Ovary (tissue), 9 donors: Measurements from ENCODE around the gene MPV17L2. TPM values are rescaled to one million over a fixed set of nuclear protein-coding genes. Genes with fewer than 3 reads are reported as not detected.

Experiments
- DNase-seq, 5 donors: peaks; one replicate each; pipeline ENCODE4 v3.0.0-alpha.2; 2019 to 2020
- H3K27ac ChIP-seq, 2 donors: fragments of 200-600 bp; one replicate each; pipeline versions ENCODE4 v1.5.1 to v1.8.0; 2019 to 2022
- H3K27me3 ChIP-seq: fragments of 200-600 bp; one replicate; pipeline ENCODE4 v1.8.0; 2022
- H3K36me3 ChIP-seq: fragments of 200-600 bp; sonication (generic); one replicate; pipeline ENCODE4 v1.5.1; 2019
- H3K4me1 ChIP-seq: one replicate; pipeline ENCODE4 v1.8.1; 2013; ENCODE audit warnings: mild to moderate bottlenecking, moderate library complexity; ENCODE audit not compliant: insufficient read depth
- H3K4me3 ChIP-seq: fragments of 200-600 bp; sonication (generic); one replicate; pipeline ENCODE4 v1.5.1; 2017
- H3K9me3 ChIP-seq, 2 donors: fragments of 200-600 bp in 1 of 2; sonication (generic) in 1 of 2; one replicate each; pipeline versions ENCODE4 v1.5.1 to v1.8.1; 2013 to 2019; ENCODE audit warnings: mild to moderate bottlenecking in 1 of 2, moderate library complexity in 1 of 2
- EP300 ChIP-seq: sonication (generic); formaldehyde crosslinking; IDR thresholded peaks from one replicate; pipeline ENCODE4 v1.6.1; 2017; ENCODE audit warnings: antibody characterized with exemption
- POLR2A ChIP-seq: fragments of 450-650 bp; IDR thresholded peaks from one replicate; pipeline ENCODE4 v1.6.1; 2017; ENCODE audit warnings: antibody characterized with exemption, mild to moderate bottlenecking, moderate library complexity
- whole genome bisulfite sequencing, 3 donors: extraction: QIAGEN DNeasy Blood & Tissue Kit in 1 of 3; methylation state at CpG; one replicate each; pipeline versions ENCODE4 v1.1.5 to v1.1.7; 2013 to 2017; 5-methylcytosine and 5-hydroxymethylcytosine counted together
- intact Hi-C, 4 donors: fragments of 100-400 bp; cut with DNase I; formaldehyde crosslinking; loops; one replicate each; pipeline versions ENCODE4 v1.11.0 to v1.15.1; 2022 to 2023
- polyA plus RNA-seq, 2 donors: library from polyadenylated mRNA; stranded (reverse); fragments of 200-250 nt in 1 of 2; fragments of 350-450 nt in 1 of 2; fragmentation: Illumina TruSeq in 1 of 2; extraction: RNeasy Lipid Tissue Mini Kit (QIAGEN cat#74804) in 1 of 2; gene quantifications; one replicate each; pipeline ENCODE4 v1.2.3, GENCODE V29; 2013 to 2014
- total RNA-seq, 7 donors: library from RNA; depleted of rRNA in 2 of 7; stranded (reverse); fragments of >200 nt in 2 of 7; fragmentation: NEBNext Ultra II Directional in 3 of 7; extraction: Animal tissue kit (Norgen Biotek cat#: 25700) in 3 of 7; gene quantifications; one replicate each; pipeline versions ENCODE4 v1.1.0 to v1.2.4, GENCODE V29; 2016 to 2023
- TF ChIP-seq, protein P1 (sequence below), 3 donors: fragments of 450-650 bp in 2 of 3; fragments of 200-600 bp in 1 of 3; IDR thresholded peaks; one replicate each; pipeline versions ENCODE4 v1.5.1 to v1.8.0; 2016 to 2022; ENCODE audit warnings: antibody characterized with exemption in 3 of 3, mild to moderate bottlenecking in 1 of 3
- donor health status: DM: no; HTN: no; CAD: no; lungs with moderate emphysema.
- donor health status: DM: no; HTN: no; CAD: no.
- donor health status: Bipolar disorder and iron deficiency.
- donor health status: DM: yes; HTN: yes; CAD: no.
- donor health status: DM: no; HTN: no; CAD: no.
- donor health status: DM: yes; HTN: yes; CAD: no.

Gene MPV17L2
- total and polyA plus RNA-seq, 9 donors = 3.5 to 15.2 (median 8.6) TPM

DNA sequence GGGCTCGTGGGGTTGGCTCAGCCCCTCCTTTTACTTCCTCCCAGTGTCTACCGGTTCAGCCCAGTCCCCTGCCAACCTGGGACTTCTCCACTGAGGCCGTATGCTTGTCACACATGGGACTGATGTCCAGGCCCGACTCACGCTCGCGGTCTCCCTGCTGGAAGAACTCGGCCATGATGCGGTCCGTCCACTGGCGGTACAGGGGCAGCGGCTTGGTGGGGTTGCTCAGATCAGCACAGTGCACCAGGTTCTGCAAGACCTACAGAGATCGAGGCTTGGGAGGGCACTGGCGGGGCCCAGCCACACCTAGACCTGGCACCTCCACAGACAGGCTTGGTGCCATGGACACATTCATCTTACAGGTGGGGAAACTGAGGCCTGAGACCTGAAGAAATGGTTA is 18.7 kb downstream of the MPV17L2 start:
- TF ChIP-seq, protein P1, sequence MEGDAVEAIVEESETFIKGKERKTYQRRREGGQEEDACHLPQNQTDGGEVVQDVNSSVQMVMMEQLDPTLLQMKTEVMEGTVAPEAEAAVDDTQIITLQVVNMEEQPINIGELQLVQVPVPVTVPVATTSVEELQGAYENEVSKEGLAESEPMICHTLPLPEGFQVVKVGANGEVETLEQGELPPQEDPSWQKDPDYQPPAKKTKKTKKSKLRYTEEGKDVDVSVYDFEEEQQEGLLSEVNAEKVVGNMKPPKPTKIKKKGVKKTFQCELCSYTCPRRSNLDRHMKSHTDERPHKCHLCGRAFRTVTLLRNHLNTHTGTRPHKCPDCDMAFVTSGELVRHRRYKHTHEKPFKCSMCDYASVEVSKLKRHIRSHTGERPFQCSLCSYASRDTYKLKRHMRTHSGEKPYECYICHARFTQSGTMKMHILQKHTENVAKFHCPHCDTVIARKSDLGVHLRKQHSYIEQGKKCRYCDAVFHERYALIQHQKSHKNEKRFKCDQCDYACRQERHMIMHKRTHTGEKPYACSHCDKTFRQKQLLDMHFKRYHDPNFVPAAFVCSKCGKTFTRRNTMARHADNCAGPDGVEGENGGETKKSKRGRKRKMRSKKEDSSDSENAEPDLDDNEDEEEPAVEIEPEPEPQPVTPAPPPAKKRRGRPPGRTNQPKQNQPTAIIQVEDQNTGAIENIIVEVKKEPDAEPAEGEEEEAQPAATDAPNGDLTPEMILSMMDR (IDR thresholded peaks at IDR 0.05) = no peak
- TF ChIP-seq POLR2A = no peak
- no peak for TF ChIP-seq EP300
- Histone ChIP-seq H3K4me3 (no peak overlapping the region), H3K27ac (no peak overlapping the region), H3K36me3 (no peaks in the 10 kb centered on the region), H3K27me3 (no peaks in the 10 kb centered on the region), H3K9me3 (no peaks in the 10 kb centered on the region), H3K4me1 (no peaks in the 10 kb centered on the region)
- DNase-seq = no peak
- intact Hi-C loops = loop anchor here in 2 of 4 donors (5.0 to 10.0 kb wide), 2 partner anchors 36 to 53 kb away; no protein-coding TSS in a partner anchor
- 83 to 85% (median 83%) methylated on average over 14 of the region's 14 CpGs for WGBS, 3 donors

DNA sequence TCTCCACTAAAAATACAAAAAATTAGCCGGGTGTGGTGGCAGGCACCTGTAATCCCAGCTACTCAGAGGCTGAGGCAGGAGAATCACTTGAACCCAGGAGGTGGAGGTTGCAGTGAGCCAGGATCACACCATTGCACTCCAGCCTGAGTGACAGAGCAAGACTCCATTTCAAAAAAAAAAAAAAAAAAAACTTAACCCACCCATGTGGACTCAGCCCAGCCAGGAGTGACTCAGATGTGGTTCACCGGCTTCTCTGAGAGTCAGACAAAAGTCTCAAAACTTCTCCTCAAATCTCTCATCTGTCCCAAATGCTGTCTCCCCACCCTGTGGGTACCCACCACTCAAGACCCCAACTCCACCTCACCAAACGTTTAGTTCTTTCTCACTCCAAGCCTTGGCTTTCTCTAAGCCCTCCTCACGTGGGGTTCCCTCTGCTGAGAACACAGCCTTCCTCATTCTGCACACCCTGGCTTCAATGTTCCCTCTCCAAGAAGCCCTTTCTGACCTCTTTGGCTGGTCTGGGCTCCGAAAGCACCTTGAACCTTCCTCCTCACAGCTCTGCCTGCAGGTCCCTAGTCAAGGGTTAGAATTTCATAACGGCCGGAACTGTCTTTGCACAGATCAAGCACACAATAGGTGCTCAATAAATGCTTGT is 21.9 kb downstream of the MPV17L2 start:
- TF ChIP-seq, protein P1 (IDR thresholded peaks at IDR 0.05) = no peak
- TF ChIP-seq EP300 (no peak), POLR2A (no peak)
- intact Hi-C loops = loop anchor here in 2 of 4 donors (5.0 to 10.0 kb wide), 2 partner anchors 32 to 50 kb away; no protein-coding TSS in a partner anchor
- Histone ChIP-seq H3K27me3 (no peaks in the 10 kb centered on the region), H3K27ac (no peak overlapping the region), H3K4me1 (no peaks in the 10 kb centered on the region), H3K36me3 (no peaks in the 10 kb centered on the region), H3K4me3 (no peak overlapping the region), H3K9me3 (no peaks in the 10 kb centered on the region)
- no peak for DNase-seq
- WGBS, 3 donors = 53 to 60% (median 53%) methylated on average over 7 of the region's 7 CpGs

DNA sequence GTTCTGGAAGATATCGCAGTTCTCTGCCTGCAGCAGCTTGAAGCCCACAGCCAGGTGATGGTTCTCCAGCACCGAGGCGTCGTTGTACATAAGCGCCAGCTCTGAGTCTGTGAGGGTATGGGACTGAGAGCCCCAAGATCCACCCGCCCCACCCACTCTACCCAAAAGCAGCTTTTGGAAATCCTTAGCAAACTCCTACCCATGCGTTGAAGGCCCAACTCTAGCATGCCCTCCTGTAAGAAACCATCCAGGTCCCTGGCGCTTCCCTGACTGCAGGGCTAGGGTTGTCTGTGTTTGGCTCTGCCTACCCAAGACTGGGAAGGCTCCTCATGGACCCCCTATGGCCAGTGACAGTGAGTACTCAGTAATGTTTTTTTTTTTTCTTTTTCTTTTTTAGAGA is 23.8 kb downstream of the MPV17L2 start:
- intact Hi-C loops = loop anchor here in 1 of 4 donors (10.0 kb wide), 1 partner anchor 48 kb away; no protein-coding TSS in a partner anchor
- 91 to 97% (median 92%) methylated on average over 8 of the region's 8 CpGs for WGBS, 3 donors
- Histone ChIP-seq H3K4me3 (no peak overlapping the region), H3K27me3 (no peaks in the 10 kb centered on the region), H3K27ac (no peak overlapping the region), H3K9me3 (no peaks in the 10 kb centered on the region), H3K4me1 (no peaks in the 10 kb centered on the region), H3K36me3 (no peaks in the 10 kb centered on the region)
- TF ChIP-seq, protein P1 (IDR thresholded peaks at IDR 0.05) = no peak
- TF ChIP-seq EP300 (no peak), POLR2A (no peak)
- no peak for DNase-seq

DNA sequence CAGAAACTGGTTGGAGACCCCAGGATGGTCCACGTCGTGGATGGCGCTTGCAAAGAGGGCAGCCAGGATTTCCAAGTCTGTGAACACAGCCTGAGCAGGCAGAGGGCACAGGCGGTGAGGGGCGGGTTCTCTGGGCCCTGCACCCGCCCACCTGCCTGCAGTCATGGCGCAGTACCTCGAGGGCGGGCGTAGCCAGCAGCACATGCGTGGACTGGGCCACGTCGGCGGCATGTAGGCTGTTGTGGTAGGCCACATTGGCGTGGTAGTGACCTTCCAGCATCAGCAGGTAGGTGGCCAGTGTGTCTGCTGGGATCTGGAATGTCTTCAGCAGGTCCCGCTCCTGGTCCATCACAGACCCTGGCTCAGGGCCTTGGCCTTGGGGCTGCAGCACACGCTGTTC is 25.1 kb downstream of the MPV17L2 start:
- no peaks in the 10 kb centered on the region for H3K4me1 ChIP-seq
- H3K4me3 ChIP-seq = no peak overlapping the region
- H3K27ac ChIP-seq = no peak overlapping the region
- DNase-seq = no peak
- no peaks in the 10 kb centered on the region for H3K27me3 ChIP-seq
- 79 to 83% (median 81%) methylated on average over 17 of the region's 17 CpGs for WGBS, 3 donors
- no peaks in the 10 kb centered on the region for H3K36me3 ChIP-seq
- TF ChIP-seq, protein P1 (IDR thresholded peaks at IDR 0.05) = no peak
- TF ChIP-seq POLR2A = no peak
- no peak for TF ChIP-seq EP300
- H3K9me3 ChIP-seq = no peaks in the 10 kb centered on the region
- intact Hi-C loops = loop anchor here in 1 of 4 donors (10.0 kb wide), 1 partner anchor 47 kb away; no protein-coding TSS in a partner anchor
